A549 treated with GW870086 at 1 μM for 4 hours (cell line): Measurements from ENCODE around the gene CLIP2. TPM values are rescaled to one million over a fixed set of nuclear protein-coding genes. Genes with fewer than 3 reads are reported as not detected.

Source experiments
- total RNA-seq: library from RNA; stranded (reverse); fragments of 200-300 nt; extraction: Qiagen RNA extraction; gene quantifications from 5 replicates; pipeline ENCODE4 v1.2.3, GENCODE V29; 2022; ENCODE audit warnings: low read depth

CLIP2 gene
- 11.7 to 17.4 TPM (median 15.2 TPM) in 5 replicates for total RNA-seq

DNA sequence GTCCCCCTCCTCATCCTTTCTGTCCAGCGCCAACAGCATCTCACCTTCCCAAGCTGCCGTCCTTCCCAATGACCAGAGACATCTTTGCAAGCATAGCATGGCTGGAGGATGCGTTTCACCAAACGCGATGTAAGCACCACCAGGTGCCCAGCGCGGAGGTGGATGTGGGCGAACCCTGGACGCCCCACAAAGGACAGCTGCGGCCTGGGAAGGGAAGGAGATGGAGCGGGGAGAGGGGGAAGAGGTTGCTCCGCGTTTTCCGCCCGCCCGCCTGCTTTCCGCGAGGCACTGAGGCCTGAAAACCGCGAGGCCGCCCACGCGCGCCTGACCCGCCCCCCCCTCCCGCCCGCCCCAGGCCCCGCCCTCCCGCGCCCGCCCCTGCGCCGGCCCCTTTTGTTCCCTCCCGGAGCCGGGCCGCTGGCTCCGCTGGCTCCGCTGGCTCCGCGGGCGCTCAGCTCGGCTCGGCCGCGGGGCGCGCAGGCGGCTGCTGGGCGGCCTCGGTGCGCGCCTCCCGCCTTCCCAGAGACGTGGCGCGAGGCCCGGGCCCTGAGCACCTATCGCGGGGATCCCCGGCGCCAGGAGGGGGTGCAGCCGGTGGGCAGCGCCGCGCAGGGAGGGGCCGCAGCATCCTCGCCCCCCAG lies at the start of gene CLIP2:
TSS of gene CLIP2 (plus strand) at position 390 of the 641 bp plus-strand sequence. CDS start 28,140 bp downstream, outside the sequence.

DNA sequence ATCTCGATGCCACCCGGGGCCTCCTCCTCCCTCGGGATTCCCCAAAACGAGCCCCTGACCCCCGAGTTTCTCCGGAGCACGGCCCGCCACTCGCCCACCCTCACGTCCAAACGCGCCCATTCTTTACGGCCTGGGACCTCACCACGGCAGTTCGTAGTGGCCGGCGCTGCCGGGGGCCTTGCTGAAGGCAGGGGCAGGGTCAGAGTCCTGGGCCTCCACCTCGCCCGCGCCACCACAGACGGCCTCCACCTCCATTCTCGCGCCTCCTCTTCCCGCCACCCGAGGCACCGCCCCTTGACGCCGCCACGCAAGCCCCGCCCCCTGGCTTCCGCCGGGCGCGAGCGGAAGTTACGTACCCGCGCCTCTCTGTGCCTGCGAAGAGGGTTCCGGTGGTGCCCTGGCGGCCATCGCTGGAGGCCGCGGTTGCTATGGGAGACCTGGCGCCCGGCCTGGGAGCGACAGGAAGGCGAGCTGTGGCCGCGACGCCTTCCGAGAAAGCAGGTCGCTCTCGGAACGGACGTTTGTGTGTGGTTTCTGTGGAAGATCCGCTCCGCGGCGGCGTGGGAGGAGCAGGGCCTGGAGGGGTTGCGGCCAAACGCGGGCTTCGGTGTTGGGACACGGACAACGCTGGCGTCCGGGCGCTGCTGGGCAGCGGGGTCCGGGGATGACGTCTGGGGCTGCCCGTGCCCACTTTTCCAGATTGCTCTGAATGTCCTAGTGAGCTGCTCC lies 34.9 kb upstream of the CLIP2 start, which contains the start of gene RFC2:
TSS of gene RFC2 (minus strand) at position 271 of the 729 bp plus-strand sequence. CDS start at position 255, 16 bp downstream.

GRCh38 chr7:74453322-74454011 lies 164.3 kb downstream of the CLIP2 start, which contains the start of gene GTF2IRD1:
GTF2IRD1 (plus strand) TSS chr7:74453906; CDS start chr7:74508081, 54,175 bp downstream.

Other genes starting within 250 kb of the CLIP2 start
- gene LIMK1, start 205.6 kb upstream of the CLIP2 start, total RNA-seq = 28.4 to 35.2 TPM (median 31.0 TPM) in 5 replicates
- 293 to 311 TPM (median 297 TPM) in 5 replicates for gene EIF4H, start 115.1 kb upstream of the CLIP2 start, total RNA-seq
- gene LAT2, start 79.4 kb upstream of the CLIP2 start, total RNA-seq = 0.97 to 1.6 TPM (median 1.1 TPM) in 5 replicates
- gene RFC2, start 35.0 kb upstream of the CLIP2 start, total RNA-seq = 48.5 to 60.7 TPM (median 56.3 TPM) in 5 replicates
- gene GTF2IRD1, start 164.5 kb downstream of the CLIP2 start, total RNA-seq = 19.4 to 25.3 TPM (median 24.3 TPM) in 5 replicates